ENCODE results near the gene GDF2.

GDF2 gene

DNA sequence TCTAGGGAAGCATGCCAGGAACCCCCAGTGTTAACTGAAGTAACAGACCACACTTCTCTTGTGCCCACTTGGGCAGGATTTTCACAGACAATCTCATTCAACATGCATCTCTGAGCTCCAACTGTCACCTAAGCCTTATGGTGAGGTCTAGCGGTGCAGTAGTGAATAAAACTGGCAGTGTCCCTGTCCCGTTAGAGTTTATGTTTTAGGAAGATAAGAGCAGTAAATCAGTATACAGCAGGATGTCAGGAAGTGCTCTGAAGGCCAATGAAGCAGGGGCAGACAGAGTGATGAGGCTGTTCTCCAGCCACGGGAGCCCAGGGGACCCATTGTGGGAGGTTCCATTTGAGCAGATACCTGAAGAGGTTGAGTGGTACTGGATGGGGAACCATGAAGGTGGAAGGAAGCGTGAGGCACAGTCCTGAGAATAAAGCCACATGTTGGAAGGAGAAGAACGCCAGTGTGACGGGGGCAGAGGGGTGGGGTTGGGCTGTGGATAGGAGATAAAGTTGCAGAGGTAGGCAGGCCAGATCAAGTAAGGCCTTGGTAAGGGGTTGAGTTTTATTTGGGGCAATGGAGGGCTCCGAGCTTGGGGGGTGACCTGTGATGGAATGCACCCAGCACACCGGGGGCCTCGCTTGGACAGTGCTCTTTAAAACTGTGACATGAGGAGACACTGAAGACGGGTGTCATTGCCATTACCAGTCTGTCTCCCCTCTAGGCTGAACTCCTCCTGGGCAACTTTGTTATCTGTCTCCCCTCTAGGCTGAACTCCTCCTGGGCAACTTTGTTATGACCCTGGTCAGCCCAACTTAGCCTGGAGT, 15.7 kb upstream of the GDF2 start:
- TF ChIP-seq, protein P1, sequence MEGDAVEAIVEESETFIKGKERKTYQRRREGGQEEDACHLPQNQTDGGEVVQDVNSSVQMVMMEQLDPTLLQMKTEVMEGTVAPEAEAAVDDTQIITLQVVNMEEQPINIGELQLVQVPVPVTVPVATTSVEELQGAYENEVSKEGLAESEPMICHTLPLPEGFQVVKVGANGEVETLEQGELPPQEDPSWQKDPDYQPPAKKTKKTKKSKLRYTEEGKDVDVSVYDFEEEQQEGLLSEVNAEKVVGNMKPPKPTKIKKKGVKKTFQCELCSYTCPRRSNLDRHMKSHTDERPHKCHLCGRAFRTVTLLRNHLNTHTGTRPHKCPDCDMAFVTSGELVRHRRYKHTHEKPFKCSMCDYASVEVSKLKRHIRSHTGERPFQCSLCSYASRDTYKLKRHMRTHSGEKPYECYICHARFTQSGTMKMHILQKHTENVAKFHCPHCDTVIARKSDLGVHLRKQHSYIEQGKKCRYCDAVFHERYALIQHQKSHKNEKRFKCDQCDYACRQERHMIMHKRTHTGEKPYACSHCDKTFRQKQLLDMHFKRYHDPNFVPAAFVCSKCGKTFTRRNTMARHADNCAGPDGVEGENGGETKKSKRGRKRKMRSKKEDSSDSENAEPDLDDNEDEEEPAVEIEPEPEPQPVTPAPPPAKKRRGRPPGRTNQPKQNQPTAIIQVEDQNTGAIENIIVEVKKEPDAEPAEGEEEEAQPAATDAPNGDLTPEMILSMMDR (IDR thresholded peaks at IDR 0.05; ENCODE audit: low read depth, low read length) = no peak
- no peak overlapping the region for H3K4me3 ChIP-seq (ENCODE audit: low read depth, low read length)

DNA sequence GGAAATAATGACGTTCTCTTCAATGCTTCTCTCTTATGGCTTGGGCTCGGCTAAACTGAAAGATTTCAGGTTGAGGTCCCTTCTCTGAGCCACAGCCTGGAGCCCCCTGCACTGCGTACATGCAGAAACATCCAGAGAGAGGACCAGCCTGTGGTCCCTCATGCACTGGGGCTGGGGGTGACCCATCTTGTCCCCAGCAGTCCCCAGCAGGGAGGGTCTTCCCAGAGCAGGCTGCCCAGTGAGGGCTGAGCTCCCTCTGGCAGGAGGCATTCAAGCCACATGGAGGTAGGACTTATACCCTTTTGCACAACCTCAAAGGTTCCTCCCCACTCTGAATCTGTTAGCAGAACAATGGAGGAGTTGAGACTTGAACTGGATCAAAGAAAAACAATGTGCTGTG, 14.9 kb upstream of the GDF2 start:
- TF ChIP-seq, protein P1 (IDR thresholded peaks at IDR 0.05; ENCODE audit: low read depth, low read length) = no peak

DNA sequence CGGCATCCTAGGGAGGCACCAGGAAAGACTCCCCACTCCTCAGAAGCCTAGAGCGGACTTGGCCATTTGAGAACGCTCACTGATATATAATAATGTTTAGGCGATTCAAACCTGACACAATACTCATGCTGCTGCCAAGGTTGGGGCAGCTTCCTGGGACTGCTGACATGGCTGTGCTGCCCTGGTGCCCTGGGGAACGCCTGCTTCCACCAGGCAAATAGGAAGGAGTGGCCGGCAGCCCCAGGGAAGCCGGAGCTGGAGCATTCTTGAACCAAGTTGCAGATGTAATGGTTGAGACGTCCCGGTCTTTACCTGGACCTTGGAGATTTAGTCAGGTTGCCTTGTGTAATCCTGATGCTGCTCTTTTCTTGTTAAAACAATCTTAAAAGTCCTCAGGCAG, 13.5 kb upstream of the GDF2 start:
- no peak overlapping the region for H3K4me3 ChIP-seq (ENCODE audit: low read depth, low read length)
- TF ChIP-seq, protein P1 (IDR thresholded peaks at IDR 0.05; ENCODE audit: low read depth, low read length) = no peak

More for the DNA sequence above, 14.9 kb upstream of the GDF2 start:
- no peak overlapping the region for H3K4me3 ChIP-seq (ENCODE audit: low read depth, low read length)

DNA sequence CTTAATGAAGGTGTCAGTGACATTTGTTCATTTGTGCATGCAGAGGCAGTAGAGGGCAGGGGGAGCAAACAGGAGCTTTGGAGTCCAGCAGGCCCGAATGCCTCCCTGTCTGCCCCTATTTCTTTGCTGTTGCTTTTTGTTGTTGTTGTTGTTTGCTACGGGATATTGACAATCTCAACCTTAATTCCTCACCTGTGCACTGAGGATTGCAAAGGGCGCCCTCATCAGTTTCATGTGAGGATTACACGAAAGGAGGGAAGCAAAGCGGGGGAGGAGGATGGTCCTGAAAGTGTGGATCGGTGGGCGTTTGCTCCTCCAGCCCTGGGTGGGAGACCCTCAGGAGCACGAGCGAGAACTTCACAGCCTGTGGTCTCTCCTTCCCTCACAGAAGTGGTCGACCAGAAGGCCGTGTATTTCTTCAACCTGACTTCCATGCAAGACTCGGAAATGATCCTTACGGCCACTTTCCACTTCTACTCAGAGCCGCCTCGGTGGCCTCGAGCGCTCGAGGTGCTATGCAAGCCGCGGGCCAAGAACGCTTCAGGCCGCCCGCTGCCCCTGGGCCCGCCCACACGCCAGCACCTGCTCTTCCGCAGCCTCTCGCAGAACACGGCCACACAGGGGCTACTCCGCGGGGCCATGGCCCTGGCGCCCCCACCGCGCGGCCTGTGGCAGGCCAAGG, 12.7 kb upstream of the GDF2 start:
- TF ChIP-seq, protein P1 (IDR thresholded peaks at IDR 0.05; ENCODE audit: low read depth, low read length) = peak; percentile 33; the same call in 1 of the 2 replicates

DNA sequence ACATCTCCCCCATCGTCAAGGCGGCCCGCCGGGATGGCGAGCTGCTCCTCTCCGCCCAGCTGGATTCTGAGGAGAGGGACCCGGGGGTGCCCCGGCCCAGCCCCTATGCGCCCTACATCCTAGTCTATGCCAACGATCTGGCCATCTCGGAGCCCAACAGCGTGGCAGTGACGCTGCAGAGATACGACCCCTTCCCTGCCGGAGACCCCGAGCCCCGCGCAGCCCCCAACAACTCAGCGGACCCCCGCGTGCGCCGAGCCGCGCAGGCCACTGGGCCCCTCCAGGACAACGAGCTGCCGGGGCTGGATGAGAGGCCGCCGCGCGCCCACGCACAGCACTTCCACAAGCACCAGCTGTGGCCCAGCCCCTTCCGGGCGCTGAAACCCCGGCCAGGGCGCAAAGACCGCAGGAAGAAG, 12.2 kb upstream of the GDF2 start:
- TF ChIP-seq, protein P1 (IDR thresholded peaks at IDR 0.05; ENCODE audit: low read depth, low read length) = no peak

More for the DNA sequence above, 12.7 kb upstream of the GDF2 start:
- no peak overlapping the region for H3K4me3 ChIP-seq (ENCODE audit: low read depth, low read length)

DNA sequence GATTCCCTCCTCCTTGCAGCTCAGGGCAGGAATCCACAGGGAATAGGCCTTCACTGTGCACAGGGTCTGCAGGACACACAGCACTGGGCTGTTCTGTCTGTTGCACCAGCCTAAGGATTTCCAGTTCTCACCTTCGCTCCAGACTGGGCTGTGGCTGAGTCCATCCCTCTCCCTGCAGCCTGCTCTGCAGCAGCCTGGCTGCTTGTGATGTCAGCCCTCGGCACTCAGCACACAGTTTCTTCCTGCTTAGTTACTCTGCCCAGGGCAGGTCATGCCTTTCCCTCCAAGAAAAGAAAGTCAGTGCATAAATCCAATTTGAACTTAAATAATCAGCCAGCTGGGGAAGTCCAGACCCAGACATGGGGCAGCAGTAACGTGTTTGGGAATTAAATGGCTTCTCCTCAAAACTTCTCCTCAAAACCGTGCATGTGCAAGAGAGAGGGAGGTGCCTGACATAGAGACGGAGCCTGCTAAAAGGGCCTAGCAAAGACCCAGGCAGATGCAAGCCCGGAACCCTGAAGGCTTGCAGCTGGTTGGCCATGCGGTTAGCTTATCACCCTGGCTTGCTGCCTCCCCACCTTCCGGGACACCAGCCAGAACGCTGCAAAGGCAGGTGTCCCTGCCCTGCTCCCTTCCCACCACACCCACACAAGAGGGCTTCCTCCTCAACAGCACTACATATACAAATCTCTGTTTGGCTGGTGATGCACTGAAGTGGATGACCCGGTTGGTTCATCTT, 10.9 kb upstream of the GDF2 start:
- TF ChIP-seq, protein P1 (IDR thresholded peaks at IDR 0.05; ENCODE audit: low read depth, low read length) = no peak
- no peak overlapping the region for H3K4me3 ChIP-seq (ENCODE audit: low read depth, low read length)

More for the DNA sequence above, 12.2 kb upstream of the GDF2 start:
- H3K4me3 ChIP-seq (ENCODE audit: low read depth, low read length) = no peak overlapping the region

Data from WI38 (cell line).